ENCODE results near the gene DNAH6.

DNAH6 gene

DNA sequence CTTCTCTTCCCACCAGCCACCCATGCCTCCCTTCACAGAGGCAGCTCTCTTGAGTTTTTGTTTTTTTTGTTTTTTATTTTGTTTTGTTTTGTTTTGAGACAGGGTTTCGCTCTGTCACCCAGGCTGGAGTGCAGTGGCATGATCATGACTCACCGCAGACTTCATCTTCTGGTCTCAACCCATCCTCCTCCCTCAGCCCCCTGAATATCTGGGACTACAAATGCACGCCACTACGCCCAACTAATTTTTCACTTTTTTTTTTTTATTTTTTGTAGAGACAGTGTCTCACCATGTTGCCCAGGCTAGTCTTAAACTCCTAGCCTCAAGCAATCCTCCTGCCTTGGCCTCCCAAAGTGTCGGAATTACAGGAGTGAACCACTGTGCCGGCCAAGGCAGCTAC lies 203.1 kb downstream of the DNAH6 start:
- no peak overlapping the region for H3K27ac ChIP-seq
- TF ChIP-seq, protein P1, sequence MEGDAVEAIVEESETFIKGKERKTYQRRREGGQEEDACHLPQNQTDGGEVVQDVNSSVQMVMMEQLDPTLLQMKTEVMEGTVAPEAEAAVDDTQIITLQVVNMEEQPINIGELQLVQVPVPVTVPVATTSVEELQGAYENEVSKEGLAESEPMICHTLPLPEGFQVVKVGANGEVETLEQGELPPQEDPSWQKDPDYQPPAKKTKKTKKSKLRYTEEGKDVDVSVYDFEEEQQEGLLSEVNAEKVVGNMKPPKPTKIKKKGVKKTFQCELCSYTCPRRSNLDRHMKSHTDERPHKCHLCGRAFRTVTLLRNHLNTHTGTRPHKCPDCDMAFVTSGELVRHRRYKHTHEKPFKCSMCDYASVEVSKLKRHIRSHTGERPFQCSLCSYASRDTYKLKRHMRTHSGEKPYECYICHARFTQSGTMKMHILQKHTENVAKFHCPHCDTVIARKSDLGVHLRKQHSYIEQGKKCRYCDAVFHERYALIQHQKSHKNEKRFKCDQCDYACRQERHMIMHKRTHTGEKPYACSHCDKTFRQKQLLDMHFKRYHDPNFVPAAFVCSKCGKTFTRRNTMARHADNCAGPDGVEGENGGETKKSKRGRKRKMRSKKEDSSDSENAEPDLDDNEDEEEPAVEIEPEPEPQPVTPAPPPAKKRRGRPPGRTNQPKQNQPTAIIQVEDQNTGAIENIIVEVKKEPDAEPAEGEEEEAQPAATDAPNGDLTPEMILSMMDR (IDR thresholded peaks at IDR 0.05), result no peak
- no peak overlapping the region for H3K4me3 ChIP-seq
- no peak for DNase-seq (ENCODE audit: low spot score)

DNA sequence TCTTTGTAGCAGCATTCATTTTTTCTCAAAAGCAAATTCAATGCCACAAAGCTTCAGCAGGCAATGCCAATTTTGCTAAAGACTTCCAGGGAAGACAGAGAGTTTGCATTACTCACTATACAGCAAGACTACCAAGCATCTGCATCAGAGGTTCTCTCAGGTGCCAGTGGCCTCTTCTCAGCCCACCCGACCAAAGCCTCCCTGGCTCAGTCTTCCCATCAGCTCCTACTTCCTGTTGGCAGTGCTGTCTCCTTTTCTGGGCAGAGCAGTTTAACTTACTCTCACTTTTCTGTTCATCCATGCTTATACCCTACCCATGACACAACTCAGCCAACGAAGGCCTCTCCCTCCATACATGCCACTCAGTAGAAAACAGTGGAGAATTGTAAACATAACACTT lies 207.5 kb downstream of the DNAH6 start:
- no peak for DNase-seq (ENCODE audit: low spot score)
- TF ChIP-seq, protein P1 (IDR thresholded peaks at IDR 0.05), result no peak
- no peak overlapping the region for H3K27ac ChIP-seq
- H3K4me3 ChIP-seq, result no peak overlapping the region

DNA sequence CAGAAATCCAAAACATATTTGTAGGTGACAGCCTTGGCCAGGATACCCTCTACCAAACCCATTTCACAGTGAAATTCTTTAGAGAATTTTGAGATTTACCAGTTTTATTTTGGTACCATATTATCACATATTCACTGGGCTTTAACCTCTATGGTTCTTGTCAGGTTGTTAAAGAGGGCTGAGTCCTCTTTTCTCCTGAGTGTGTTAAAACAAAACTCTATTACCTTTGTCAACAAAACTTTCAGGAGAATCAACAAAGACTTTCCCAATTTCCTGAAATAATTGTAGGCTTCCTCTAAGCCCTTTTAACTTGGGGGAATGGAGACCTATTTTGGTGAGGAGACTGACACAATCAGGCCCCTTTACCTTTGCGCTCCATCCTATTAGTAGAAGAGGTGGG lies 209.4 kb downstream of the DNAH6 start:
- DNase-seq (ENCODE audit: low spot score), result no peak
- TF ChIP-seq, protein P1 (IDR thresholded peaks at IDR 0.05), result no peak
- H3K4me3 ChIP-seq, result no peak overlapping the region
- H3K27ac ChIP-seq, result no peak overlapping the region

DNA sequence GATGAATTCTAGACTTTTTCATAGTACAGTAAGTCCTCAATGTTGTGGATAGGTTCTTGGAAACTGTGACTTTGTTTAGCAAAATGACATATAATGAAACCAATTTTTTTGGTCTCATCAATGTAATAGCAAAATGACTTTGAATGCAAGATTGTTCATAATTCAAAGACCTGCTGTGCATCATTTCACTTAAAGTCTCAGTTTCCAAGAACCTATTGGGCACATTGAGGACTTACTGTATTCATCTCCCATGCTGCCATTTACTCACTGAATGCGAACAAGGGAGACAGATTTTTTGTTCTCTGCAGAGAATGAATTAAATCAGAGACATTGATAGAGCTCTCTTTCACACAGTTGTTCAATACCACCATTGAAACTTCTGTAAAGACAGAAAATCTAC lies 211.0 kb downstream of the DNAH6 start:
- TF ChIP-seq, protein P1 (IDR thresholded peaks at IDR 0.05), result no peak
- H3K4me3 ChIP-seq, result no peak overlapping the region
- no peak overlapping the region for H3K27ac ChIP-seq
- DNase-seq (ENCODE audit: low spot score), result no peak

DNA sequence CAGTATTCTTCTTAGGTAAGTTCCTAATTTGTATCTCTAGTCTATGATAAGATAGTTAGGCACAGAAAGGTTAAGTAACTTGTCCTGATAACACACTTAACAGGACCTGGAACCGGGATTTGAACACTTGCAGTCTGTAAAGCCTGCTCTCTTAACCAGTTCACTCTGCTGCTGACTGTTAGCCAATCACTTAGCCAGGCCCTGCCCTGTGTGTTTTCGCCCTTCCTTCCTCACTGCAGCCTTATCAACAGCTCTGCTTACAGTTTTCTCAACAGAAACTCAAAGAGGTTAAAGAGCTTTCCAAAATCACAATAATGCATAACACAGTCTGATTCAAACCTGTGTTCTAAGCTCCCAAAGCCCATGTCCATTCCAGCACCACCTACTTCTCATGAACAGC lies 212.9 kb downstream of the DNAH6 start:
- no peak overlapping the region for H3K27ac ChIP-seq
- TF ChIP-seq, protein P1 (IDR thresholded peaks at IDR 0.05), result no peak
- DNase-seq (ENCODE audit: low spot score), result no peak
- no peak overlapping the region for H3K4me3 ChIP-seq

DNA sequence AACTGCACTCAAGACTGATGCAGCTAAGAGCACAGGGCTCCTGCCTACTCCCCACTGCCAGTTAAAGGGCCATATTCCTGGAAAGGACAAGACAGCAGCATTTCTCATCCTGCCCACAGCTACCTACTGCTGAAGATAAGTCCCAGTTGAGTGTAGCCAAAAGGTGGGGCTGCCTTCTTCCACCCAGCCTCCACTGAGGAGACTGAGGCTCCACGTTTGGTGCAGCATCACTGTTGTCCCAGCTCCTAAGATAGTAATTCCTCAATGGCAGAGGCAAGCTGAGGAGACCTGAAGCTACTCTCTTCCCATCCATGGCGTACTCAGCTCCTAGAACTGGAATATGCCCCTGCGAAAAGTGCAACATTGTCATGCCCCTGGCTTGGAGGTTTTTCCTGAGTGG lies 214.9 kb downstream of the DNAH6 start:
- H3K27ac ChIP-seq, result no peak overlapping the region
- no peak overlapping the region for H3K4me3 ChIP-seq
- TF ChIP-seq, protein P1 (IDR thresholded peaks at IDR 0.05), result no peak
- no peak for DNase-seq (ENCODE audit: low spot score)

DNA sequence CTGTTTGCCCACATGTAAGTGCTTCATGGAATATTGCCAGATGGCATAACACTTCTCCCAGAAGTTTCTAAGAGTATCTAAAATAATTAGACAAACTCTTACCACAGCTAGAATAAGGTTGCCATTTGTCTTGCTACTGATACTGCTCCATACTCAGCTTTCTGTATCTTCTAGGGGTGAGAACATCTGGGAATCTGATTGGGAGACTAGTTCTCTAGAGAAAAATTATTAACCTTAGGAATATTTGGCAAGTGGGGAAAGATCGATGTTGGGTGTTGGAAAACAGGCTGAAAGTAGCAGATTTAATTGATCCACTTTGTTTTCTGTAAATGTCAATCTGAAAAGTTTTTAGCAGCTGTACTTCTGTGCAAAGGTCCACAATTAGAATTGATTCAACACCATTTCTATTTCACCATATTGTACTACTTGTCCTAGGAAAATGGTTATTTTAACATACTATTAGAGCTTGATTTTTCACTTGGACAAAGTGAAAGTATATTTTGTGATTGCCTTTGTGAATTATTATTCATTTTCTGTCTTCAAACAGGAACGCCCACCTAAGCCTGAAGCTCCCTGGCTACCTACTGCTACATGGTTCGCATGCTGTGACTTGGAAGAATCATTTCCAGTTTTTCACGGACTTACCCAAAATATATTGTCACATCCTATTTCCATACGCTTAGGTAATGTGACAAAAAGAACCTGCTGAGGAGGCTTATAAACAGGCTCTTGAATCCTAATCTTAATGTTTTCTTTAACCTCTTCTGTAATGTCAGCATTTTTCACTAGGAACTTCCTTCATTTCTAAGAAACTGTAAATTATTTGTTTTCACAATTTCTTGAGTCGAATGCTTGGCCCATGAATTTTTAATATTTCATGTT lies 216.8 kb downstream of the DNAH6 start:
- Histone ChIP-seq H3K4me3 (no peak overlapping the region), H3K27ac (no peak overlapping the region)
- no peak for DNase-seq (ENCODE audit: low spot score)
- TF ChIP-seq, protein P1 (IDR thresholded peaks at IDR 0.05), result no peak

Measured in coronary artery (tissue), 2 donors.